Vagina (tissue), 2 donors: Measurements from ENCODE around the gene TTC7B.

Experiments used
- POLR2A ChIP-seq, 2 donors: fragments of 450-650 bp; IDR thresholded peaks; one replicate each; pipeline ENCODE4 v1.6.1; 2017; ENCODE audit warnings: antibody characterized with exemption in 2 of 2, mild to moderate bottlenecking in 2 of 2, moderate library complexity in 2 of 2
- POLR2AphosphoS5 ChIP-seq, 2 donors: sonication (generic); formaldehyde crosslinking; IDR thresholded peaks; one replicate each; pipeline ENCODE4 v1.9.0; 2017; ENCODE audit warnings: antibody characterized with exemption in 2 of 2, mild to moderate bottlenecking in 2 of 2, low read depth in 1 of 2; ENCODE audit not compliant: insufficient read depth in 1 of 2
- TF ChIP-seq, protein P1 (sequence below), 3 experiments: fragments of 450-650 bp in 2 of 3; fragments of 200-600 bp in 1 of 3; sonication (generic) in 1 of 3; IDR thresholded peaks; one replicate each; pipeline ENCODE4 v1.5.1; 2017 to 2019; ENCODE audit warnings: antibody characterized with exemption in 3 of 3, mild to moderate bottlenecking in 2 of 3, moderate library complexity in 2 of 3

DNA sequence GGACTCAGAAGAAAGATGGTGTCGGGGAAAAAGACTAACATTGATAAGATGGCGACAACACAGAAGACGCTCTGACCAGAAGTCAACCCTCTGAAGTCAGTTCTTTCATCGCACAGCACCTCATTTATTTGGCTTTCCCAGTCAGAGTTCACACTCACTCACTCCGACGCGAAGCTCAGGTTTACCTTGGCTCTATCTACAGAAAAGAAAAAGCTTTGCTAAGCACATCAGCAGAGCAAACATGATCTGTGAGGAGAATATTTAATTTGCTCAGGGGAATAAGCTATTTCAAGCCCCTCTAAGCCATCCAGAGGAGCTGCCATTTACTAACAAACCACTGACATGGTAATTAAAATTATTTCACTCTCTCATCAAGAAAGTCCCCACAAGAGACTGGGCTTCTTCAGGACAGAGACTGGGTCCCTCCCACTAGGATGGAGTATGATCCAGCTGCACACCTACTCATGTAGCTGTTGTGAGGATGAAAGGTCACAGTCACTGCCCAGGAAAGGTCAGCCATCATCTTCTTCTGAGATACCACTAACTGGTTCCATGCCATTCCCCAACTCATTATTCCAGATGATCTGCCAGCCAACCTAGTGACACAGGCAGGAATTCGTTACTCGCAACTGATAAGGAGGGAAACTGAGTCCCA, 111.4 kb downstream of the TTC7B start:
- TF ChIP-seq POLR2A (IDR thresholded peaks at IDR 0.05) (no peak), POLR2AphosphoS5 (IDR thresholded peaks at IDR 0.05; ENCODE audit: insufficient read depth in 1 of 2, low read depth in 1 of 2) (no peak)
- TF ChIP-seq, protein P1, sequence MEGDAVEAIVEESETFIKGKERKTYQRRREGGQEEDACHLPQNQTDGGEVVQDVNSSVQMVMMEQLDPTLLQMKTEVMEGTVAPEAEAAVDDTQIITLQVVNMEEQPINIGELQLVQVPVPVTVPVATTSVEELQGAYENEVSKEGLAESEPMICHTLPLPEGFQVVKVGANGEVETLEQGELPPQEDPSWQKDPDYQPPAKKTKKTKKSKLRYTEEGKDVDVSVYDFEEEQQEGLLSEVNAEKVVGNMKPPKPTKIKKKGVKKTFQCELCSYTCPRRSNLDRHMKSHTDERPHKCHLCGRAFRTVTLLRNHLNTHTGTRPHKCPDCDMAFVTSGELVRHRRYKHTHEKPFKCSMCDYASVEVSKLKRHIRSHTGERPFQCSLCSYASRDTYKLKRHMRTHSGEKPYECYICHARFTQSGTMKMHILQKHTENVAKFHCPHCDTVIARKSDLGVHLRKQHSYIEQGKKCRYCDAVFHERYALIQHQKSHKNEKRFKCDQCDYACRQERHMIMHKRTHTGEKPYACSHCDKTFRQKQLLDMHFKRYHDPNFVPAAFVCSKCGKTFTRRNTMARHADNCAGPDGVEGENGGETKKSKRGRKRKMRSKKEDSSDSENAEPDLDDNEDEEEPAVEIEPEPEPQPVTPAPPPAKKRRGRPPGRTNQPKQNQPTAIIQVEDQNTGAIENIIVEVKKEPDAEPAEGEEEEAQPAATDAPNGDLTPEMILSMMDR (IDR thresholded peaks at IDR 0.05), result no peak
